Stimulated activated CD4-positive, alpha-beta T cell treated with anti-CD3 and anti-CD28 coated beads, TNF-alpha, amount 100 ng/mL, for 24 hours (primary cell): ENCODE measurements around the gene TBC1D1.

Experiments used
- DNase-seq, 3 experiments: peaks; one replicate each; pipeline ENCODE4 v3.0.0-alpha.2; 2020; ENCODE audit warnings: low read depth in 3 of 3

TBC1D1 gene, protein sequence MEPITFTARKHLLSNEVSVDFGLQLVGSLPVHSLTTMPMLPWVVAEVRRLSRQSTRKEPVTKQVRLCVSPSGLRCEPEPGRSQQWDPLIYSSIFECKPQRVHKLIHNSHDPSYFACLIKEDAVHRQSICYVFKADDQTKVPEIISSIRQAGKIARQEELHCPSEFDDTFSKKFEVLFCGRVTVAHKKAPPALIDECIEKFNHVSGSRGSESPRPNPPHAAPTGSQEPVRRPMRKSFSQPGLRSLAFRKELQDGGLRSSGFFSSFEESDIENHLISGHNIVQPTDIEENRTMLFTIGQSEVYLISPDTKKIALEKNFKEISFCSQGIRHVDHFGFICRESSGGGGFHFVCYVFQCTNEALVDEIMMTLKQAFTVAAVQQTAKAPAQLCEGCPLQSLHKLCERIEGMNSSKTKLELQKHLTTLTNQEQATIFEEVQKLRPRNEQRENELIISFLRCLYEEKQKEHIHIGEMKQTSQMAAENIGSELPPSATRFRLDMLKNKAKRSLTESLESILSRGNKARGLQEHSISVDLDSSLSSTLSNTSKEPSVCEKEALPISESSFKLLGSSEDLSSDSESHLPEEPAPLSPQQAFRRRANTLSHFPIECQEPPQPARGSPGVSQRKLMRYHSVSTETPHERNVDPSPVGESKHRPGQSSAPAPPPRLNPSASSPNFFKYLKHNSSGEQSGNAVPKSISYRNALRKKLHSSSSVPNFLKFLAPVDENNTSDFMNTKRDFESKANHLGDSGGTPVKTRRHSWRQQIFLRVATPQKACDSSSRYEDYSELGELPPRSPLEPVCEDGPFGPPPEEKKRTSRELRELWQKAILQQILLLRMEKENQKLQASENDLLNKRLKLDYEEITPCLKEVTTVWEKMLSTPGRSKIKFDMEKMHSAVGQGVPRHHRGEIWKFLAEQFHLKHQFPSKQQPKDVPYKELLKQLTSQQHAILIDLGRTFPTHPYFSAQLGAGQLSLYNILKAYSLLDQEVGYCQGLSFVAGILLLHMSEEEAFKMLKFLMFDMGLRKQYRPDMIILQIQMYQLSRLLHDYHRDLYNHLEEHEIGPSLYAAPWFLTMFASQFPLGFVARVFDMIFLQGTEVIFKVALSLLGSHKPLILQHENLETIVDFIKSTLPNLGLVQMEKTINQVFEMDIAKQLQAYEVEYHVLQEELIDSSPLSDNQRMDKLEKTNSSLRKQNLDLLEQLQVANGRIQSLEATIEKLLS (N-terminal part only)

DNA sequence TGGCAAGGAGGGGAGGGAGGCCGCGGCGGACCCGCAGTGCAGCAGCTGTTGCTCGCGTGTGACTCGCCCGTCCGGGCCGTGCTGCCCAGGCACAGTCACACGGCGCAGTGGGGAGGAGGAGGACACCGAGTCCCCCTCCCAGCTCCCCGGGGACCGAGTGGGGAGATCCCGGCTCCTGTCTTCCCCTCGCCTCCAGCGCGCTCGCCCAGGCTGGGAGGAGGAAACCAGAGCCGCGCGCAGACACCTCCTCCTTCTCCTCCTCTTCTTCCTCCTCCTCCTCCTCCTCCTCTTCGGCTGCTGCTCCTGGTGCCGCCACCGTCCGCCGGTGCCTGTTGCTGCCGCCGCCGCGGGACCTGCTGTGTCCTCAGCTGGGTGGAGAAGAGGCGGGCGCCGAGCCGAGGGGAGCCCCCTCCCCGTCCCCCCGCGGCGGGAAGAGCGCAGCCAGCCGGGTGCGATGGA lies at the start of gene TBC1D1:
Gene TBC1D1, plus strand, starts transcription at position 284 of the 459 bp plus-strand sequence. CDS start 11,012 bp downstream, outside the sequence.
- peak in 2 of 3 experiments; percentile 16 to 42 for DNase-seq

DNA sequence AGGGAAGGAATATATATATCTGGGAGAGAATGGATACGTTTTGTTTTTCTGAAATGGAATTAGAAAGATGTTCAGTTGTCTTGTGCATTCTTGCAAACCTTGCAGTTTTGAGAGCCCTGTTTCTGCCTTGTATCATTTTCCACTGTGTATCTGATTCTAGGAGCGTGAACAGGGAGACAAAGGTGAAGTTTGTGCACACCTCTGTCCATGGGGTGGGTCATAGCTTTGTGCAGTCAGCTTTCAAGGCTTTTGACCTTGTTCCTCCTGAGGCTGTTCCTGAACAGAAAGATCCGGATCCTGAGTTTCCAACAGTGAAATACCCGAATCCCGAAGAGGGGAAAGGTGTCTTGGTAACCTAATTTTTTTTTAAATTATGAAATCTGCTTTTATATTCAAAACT lies 46.7 kb upstream of the TBC1D1 start:
- DNase-seq: no peak

DNA sequence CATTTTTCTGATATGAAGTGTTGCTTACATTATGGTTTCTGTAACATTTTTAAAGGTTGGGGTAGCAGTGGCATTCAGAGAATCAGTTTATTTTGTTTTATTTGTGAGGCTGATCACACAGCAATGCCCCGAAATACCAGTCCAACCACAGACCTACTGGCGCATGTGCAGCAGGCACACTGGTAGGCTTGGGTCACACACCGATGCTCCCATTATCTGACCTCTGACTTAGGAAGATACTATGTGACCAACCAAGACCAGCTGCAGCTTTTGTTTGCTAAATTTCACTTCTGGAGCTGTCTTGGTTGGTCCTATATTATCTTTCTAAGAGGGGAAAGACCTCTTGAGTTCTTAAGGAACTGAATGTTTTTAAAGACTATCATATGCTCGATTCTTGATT lies 45.7 kb upstream of the TBC1D1 start:
- DNase-seq: no peak

DNA sequence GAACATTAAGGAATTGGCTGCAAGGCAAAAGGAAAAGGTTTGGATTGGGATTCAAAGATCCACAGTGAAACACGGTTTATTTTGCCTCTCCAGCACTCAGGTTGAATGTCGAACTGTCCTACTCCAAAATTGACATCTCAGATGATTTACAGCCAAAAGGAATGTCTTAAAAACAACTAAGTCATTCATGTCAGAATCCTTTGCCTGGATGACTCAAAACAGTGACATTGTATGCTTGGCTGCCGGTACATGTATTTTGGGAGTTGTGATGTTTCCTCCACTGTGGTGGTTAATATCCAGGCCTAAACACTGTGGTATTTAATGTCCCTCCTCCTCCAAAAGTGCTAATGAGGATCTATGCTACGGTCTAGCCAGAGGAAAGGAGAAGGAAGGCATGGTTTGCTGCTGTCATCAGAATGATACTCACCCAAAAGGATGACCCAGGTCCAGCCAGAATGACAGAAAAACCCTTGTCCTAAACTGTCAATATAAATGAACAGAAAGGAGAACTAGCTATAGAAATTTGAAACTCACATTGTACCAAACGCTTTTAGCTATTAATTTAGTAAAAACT lies 43.5 kb upstream of the TBC1D1 start:
- DNase-seq: no peak

DNA sequence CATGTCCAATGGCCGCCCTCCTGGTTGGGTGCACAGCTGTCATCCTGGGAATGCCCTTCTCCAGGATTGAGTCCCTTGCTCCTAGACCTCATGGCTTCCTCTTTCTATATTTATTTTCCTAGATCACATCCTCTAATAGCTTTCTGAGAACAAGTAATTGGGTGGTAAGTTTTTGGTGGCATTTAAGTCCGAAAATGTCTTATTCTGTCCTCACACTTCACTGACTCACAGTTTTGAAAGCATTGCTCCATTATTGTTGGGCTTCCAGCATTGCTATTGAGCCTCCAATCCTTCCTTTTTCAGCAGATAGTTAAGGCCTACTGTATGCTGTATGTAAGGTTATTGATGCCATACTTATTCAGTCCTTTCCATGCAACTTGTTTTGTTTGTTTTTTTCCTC lies 38.5 kb upstream of the TBC1D1 start:
- no peak for DNase-seq

DNA sequence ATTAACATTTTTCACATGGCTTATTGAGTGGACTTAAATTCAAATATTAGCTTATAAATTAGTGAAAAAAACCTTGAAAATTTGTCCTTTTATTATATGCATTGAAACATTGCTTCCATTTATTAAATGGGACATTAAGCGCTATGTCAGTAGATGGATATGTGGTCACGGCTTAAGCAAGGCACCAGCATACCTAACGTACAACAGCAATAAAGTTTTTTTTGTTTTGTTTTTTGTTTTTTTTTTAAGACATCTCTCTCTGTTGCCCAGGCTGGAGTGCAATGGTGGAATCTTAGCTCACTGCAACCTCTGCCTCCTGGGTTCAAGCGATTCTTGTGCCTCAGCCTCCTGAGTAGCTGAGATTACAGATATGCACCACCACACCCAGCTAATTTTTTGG lies 32.8 kb upstream of the TBC1D1 start:
- no peak for DNase-seq

DNA sequence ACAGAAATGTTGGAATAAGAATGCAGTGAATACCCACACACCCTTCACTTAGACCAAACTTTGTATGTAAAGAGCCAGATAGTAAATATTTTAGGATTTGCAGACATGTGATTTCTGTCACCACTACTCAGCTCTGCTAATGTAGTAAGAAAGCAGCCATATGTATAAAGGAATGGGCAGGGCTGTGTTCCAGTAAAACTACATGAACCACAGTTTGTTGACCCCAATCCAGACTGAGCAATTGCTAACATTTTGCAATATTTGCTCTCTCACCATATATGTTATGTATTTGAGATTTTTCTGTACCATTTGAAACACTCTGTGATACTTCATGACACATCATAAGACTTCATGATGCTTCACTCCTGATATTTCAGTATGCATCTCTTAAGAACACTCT lies 32.0 kb upstream of the TBC1D1 start:
- no peak for DNase-seq

DNA sequence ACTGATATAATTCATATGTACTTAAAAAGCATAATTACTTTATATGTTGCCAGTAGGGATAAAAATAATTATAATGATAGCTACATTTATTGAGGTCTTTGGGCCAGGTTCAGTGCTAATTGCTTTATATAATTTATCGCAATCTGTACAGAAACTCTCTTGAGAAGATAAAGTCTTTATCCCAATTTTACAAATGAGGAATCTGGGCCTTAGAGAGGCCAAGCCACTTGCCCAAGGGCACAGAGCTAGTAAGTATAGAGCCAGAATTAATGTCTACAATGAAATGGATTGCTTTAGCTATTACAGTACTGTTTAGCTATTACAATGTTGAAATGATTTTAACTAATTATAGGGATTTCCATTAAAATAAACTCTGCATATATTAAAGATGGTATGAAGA lies 30.6 kb upstream of the TBC1D1 start:
- DNase-seq: no peak

DNA sequence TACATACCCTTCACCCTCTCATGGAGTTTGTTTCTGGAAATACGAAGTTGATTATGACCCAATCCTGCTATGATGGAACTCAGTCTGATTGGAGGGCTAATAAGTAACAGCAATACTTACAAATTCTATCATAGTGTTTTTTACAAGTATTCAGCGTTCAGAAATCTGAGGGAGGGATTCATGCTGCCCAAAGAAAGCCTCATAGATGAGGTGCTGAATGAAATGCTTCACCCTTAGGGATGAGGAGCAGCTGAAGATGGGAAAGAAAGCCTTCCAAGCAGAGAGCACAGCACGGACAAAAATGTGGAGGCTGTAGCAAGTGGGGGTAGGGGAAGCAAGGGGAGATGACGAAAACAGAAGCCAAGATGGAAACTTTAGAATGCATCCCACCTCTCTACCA lies 27.9 kb upstream of the TBC1D1 start:
- no peak for DNase-seq

DNA sequence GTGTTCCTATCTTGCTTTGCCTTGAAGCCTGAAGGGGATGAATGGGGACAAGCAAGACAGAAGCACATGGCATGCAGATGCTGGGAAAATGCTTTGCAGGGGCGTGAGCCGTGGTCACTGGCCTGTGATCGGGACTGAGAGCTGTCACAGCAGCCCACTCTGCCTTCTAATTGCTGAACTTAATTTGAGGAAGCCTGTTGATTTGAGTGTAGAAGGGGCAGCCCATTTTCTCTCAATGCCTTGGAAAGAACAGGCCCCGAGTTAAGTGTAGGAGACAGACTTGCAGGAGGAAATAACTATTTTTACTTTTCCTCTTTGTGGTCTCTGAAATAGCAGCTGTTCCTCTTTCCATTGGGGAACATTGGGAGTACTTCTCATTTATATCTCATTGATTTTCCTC lies 26.1 kb upstream of the TBC1D1 start:
- no peak for DNase-seq

DNA sequence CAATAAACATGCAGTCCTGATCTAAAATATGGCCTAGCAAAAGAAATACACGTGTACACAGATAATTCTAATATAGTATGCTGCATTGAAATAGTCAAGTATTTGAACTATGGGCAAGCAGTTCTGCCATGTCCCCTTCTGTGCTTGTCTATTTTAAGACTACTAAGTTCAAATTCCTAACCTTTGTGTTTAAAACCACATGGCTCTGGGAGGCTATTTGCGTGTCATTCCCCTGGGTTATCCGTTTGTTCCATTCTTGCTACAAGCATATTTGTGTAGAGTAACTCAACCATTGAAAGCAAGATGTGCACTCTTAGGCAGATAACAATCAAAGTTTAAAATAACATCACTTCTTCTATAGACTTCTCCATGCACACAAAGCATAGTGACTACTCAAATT lies 25.4 kb upstream of the TBC1D1 start:
- no peak for DNase-seq

DNA sequence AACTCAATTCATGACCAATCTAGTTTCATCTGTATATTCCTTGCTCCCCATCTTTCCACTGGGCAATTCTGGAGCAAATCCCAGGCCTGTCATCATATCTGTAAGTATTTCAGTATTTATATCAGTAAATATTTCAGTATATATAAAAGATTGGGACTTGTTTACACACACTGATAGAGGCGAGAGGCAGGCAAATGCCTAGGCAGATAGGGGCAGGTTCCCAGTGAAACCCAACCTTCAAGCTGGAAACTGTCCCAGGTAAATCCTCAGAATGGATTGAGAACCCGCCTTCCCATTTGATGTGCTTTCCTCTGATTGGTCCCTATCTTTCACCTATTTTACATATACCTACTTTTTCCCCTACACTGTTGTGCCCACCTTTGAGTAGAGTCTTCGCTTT lies 23.8 kb upstream of the TBC1D1 start:
- no peak for DNase-seq

DNA sequence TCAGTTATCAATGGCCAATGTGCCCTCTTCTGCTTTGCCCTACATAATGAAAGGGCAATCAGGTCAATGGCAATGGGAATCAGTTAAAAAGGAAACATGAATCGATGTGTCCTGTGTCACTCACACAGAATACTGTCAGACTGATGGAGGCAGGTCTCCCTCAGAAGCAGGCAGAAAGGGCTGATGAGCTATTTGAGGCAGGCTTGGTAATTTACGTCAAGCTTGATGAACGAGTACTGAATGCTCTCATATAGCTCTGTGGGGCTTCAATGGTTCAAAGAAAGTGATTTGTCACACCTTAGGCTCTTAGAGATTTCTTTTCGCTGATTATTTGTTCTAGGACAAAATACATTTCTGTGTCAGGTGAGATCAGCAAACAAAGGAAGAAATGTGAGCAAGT lies 22.6 kb upstream of the TBC1D1 start:
- no peak for DNase-seq

DNA sequence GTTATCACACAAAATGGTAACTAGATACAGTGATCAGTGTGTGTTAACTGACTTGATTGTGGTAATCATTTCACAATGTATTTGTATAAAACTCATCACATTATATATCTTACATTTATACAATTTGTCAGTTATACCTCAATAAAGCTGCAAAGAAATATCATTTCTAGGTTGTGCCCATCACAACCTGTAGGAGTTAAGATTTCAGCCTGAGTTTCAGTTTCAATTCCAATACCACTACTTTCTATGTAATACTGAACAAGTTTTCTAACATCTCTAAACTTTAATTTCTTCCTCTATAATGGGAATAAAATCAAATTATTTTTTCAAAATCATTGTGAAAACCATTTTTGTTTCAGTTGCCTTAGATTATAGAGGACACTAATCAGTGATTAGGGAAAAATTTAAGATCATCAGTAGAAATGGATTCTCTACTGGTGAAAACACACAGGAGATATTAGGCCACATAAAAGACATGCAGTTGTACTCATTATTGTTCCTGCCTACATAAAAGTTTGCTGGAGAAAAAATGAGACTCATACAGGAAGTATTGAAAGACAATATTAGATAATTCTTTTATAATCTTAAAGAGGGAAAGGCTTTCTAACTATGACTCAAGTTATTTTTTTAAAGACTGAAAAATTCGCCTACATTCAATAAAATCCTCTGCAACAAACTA lies 18.4 kb upstream of the TBC1D1 start:
- DNase-seq: no peak

DNA sequence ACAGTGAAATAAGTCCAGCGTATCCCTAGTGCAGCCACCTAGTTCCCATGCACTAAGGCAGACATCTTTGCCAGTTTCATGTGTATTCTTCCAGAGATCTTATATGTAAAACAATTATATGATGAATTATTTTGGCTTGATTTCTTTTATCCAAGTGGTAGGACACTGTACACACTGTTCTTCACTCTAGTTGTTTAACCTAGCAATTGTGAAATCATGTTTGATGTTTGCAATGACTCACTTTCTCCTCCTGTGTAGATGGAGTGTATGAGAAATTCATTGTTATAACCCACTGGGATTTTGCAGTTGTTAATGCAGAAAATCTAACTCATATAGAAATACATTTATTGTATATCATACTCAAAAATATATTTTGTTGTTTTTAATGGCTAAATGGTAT lies 17.5 kb upstream of the TBC1D1 start:
- no peak for DNase-seq

DNA sequence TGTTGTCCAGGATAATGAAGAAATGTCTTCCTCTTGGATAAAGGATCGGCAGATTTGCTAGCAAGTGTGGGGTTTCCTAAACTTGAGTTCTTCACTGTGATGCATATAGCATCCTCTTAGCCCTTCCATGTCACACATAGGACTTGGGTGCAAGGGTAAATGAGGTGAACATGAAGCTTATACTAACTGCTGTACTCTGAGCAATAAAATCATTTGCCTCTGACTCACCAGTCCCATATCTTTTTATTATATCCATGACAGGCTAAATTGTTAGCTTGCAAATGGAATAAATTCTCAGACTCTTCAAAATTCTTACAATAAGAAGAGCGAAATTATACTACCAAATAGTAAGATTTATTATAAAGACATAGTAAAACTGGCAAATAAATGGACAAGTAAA lies 14.7 kb upstream of the TBC1D1 start:
- no peak for DNase-seq

DNA sequence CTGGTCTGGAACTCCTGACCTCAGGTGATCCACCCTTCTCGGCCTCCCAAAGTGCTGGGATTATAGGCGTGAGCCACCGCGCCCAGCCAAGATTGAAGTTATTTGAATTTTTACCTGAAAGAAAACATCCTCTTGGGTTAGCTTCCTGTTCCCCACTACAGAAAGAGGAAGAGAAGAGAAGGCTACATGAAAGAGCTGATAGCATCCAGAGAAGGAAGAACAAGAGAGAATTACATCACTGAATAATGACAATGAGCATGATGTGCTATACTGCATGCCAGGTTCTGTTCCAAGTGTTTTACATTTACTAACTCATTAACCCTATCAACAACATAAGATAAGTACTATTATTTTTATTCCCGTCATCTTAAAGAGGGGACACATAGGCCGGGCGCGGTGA lies 11.5 kb upstream of the TBC1D1 start:
- no peak for DNase-seq

DNA sequence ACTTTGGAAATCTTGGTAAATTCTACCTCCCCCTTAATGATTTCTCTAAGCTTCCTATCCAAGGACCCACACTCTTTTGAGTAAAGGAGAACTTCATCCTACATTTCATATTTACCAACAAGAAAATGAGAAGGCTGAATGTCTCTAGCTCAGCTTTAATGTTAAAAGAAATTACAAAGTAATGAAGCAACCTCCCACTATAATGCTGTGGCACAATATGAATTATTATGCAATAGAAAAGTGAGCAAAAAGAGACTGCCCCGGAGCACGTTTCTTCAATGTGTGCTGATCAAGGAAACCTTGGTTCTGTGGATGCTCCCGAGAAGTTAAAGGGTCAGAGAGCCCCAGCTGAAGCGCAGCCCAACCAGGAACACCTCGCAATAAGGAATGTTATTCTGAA lies 9.1 kb upstream of the TBC1D1 start:
- no peak for DNase-seq

DNA sequence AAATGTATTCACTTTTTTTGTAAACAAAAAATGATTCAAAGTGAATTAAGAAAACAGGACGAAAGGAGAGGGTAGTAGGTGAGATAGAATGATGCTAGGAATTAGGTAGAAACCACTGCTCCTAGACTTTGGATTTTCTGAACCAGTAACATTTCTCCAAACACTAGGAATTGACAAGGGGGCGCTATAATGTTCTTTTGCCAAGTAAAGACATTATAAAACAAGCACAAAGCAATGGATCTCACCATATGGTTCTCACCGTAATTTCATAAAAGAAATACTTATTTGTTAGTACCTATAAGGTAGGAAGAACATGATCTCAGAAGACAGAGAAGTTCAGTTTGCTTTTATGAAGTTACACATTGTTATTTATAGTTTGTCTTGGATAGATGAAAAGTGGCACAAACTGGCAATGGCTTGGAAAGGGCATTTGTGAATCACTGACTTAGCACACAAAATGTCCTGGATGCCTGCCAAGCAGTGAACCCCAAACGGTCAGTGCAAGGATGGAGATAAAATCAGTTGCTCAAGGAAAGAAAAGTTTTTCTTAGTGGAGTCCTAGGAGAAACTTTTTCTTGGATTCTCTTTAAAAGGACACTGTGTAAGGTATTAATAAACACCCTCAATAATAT lies 8.1 kb upstream of the TBC1D1 start:
- DNase-seq: no peak

DNA sequence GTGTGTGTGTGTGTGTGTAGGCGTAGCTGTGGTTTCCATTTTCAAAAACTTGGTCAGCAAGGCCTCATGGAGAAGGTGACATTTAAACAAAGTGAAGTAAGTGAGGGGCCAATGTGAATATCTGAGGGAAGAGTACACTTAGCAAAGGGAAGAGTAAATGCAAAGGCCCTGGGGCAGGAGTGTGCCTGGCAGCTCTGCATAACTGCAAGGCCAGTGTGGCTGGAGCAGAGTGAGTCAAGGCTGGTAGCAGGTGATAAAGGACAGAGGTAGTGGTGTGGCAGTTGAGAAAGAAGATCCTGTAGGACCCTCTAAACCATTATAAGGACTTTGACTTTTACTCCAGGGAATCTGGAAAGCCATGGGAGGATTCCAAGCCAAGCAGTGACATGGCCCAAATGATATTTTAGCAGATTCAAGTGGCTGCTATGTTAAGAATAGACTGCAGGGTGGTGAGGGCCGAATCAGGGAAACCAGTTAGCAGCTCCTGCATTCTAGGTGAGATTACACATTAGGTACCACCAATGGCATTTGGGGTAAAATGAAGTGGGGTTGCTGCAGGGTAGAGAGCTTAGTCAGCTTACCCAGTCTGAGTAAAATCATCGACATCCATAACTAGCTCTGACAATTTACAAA lies 5.9 kb upstream of the TBC1D1 start:
- DNase-seq: no peak
